OCI-LY7 (cell line): Measurements from ENCODE around the gene ZNF117. TPM values are rescaled to one million over a fixed set of nuclear protein-coding genes. Genes with fewer than 3 reads are reported as not detected.
A peak's percentile ranks its signal among the peaks of the same experiment; 100 is the strongest.
"Not testable (repeated sequence)": the region's sequence is repeated elsewhere in the genome, so short reads cannot be mapped to it uniquely, and the experiment has no call there.

Experiments
- BruUV-seq: library from RNA; stranded (reverse); fragments of 400-500 nt; replicated peaks from 2 replicates; lab custom pipeline; 2021; lab: Mats Ljungman, UMichigan
- CTCF ChIA-PET: fragments of 300-600 bp; sonication (Branson Sonifier 250); formaldehyde crosslinking; loops from one replicate; lab custom pipeline; 2022; ENCODE audit warnings: antibody characterized with exemption; ENCODE audit not compliant: unreplicated experiment; lab: Charles Lee
- POLR2A ChIA-PET: fragments of 300-600 bp; sonication (Branson Sonifier 250); formaldehyde crosslinking; loops from one replicate; lab custom pipeline; 2022; ENCODE audit warnings: antibody characterized with exemption; lab: Charles Lee
- DNase-seq: peaks from one replicate; pipeline ENCODE4 v3.0.0-alpha.2; 2015; ENCODE audit warnings: low spot score
- H2AFZ ChIP-seq: fragments of 200-600 bp; sonication (generic), shearing (Covaris generic); 2 replicates; pipeline ENCODE4 v1.6.1; 2014; ENCODE audit warnings: mild to moderate bottlenecking, antibody characterized with exemption, low read length, moderate library complexity
- H3K27ac ChIP-seq: fragments of 200-600 bp; sonication (generic); 2 replicates; pipeline ENCODE4 v1.5.1; 2014; ENCODE audit warnings: mixed run types, low read depth, mild to moderate bottlenecking, moderate library complexity, low read length, inconsistent platforms; ENCODE audit not compliant: poor library complexity, severe bottlenecking
- H3K36me3 ChIP-seq: fragments of 200-600 bp; sonication (generic); 2 replicates; pipeline ENCODE4 v1.6.1; 2014; ENCODE audit warnings: mild to moderate bottlenecking, antibody characterized with exemption, low read length, moderate library complexity, mixed read lengths; ENCODE audit not compliant: insufficient read depth
- H3K4me1 ChIP-seq: fragments of 200-600 bp; sonication (generic); 2 replicates; pipeline ENCODE4 v1.5.1; 2014; ENCODE audit warnings: mild to moderate bottlenecking, low read length; ENCODE audit not compliant: insufficient read depth, poor library complexity, severe bottlenecking
- H3K4me2 ChIP-seq: fragments of 200-600 bp; sonication (generic); 2 replicates; pipeline ENCODE4 v1.6.1; 2014; ENCODE audit warnings: mild to moderate bottlenecking, low read length
- H3K4me3 ChIP-seq: fragments of 200-600 bp; sonication (generic); 2 replicates; pipeline ENCODE4 v1.5.1; 2014; ENCODE audit warnings: mild to moderate bottlenecking, low read depth, low read length; ENCODE audit not compliant: poor library complexity, severe bottlenecking
- H3K79me2 ChIP-seq: fragments of 200-600 bp; sonication (generic); 2 replicates; pipeline ENCODE4 v1.6.1; 2016; ENCODE audit warnings: low read depth, mild to moderate bottlenecking, low read length, moderate library complexity, mixed read lengths; ENCODE audit not compliant: insufficient read depth
- H3K9me2 ChIP-seq: fragments of 200-600 bp; sonication (generic); 2 replicates; pipeline ENCODE4 v1.6.1; 2016; ENCODE audit warnings: mild to moderate bottlenecking, low read length, mixed read lengths; ENCODE audit not compliant: insufficient read depth
- H3K9me3 ChIP-seq: fragments of 200-600 bp; sonication (generic); 2 replicates; pipeline ENCODE4 v1.6.1; 2014; ENCODE audit warnings: mild to moderate bottlenecking, mixed run types, low read length, mixed read lengths
- H4K20me1 ChIP-seq: fragments of 200-600 bp; sonication (generic); 2 replicates; pipeline ENCODE4 v1.6.1; 2014; ENCODE audit warnings: mild to moderate bottlenecking, antibody characterized with exemption, low read length, moderate library complexity, mixed read lengths; ENCODE audit not compliant: insufficient read depth
- CTCF ChIP-seq: fragments of 200-600 bp; sonication (generic); conservative IDR thresholded peaks from 2 replicates; pipeline ENCODE4 v1.5.1; 2014; ENCODE audit warnings: mild to moderate bottlenecking, antibody characterized with exemption, low read length, moderate library complexity, mixed read lengths
- EZH2phosphoT487 ChIP-seq: fragments of 200-600 bp; sonication (generic); IDR thresholded peaks from 2 replicates; pipeline ENCODE4 v1.6.1; 2018; ENCODE audit warnings: low read depth, borderline replicate concordance, mild to moderate bottlenecking, mixed run types, antibody characterized with exemption, low read length, moderate library complexity, mixed read lengths
- intact Hi-C: fragments of 100-400 bp; cut with micrococcal nuclease; formaldehyde crosslinking; loops from one replicate; pipeline ENCODE4 v1.10.0; 2022; ENCODE audit not compliant: unreplicated experiment
- total RNA-seq, 2 experiments: library from RNA; depleted of rRNA in 1 of 2; stranded (reverse); fragments of >200 nt in 1 of 2; shearing (Covaris generic) in 1 of 2; gene quantifications; 2 replicates each; pipeline ENCODE4 v1.2.3, GENCODE V29; 2014 to 2022

ZNF117 gene
- total RNA-seq, 2 experiments from 2014 or later, result 19.5 to 32.8 TPM

- H3K27ac ChIP-seq, result no peak overlapping the region
- H4K20me1 ChIP-seq, result no peaks in the 10 kb centered on the region
- no peaks in the 10 kb centered on the region for H3K36me3 ChIP-seq
- no peak overlapping the region for H3K4me3 ChIP-seq
- ChIA-PET CTCF (no interaction called here), POLR2A (interaction anchor here (0.5 to 0.6 kb wide), 2 partner anchors 31 to 74 kb away, joined by 3 to 4 read pairs; no protein-coding TSS in a partner anchor)
- no peaks in the 10 kb centered on the region for H3K4me1 ChIP-seq
- intact Hi-C loops, result no loop called here
- DNase-seq, result no peak
- no peaks in the 10 kb centered on the region for H3K79me2 ChIP-seq
- no TSS peak for BruUV-seq
- no peak overlapping the region for H2AFZ ChIP-seq
- TF ChIP-seq EZH2phosphoT487, result no peak
- H3K9me3 ChIP-seq, result no peaks in the 10 kb centered on the region
- no peaks in the 10 kb centered on the region for H3K9me2 ChIP-seq
- no peak overlapping the region for H3K4me2 ChIP-seq
Measured at GRCh38 chr7:64947252-64948000, 43.4 kb downstream of the ZNF117 start.

- Histone ChIP-seq H3K9me2 (no peaks in the 10 kb centered on the region), H3K4me3 (no peak overlapping the region), H2AFZ (no peak overlapping the region), H3K4me1 (no peaks in the 10 kb centered on the region), H3K27ac (no peak overlapping the region), H3K36me3 (no peaks in the 10 kb centered on the region), H3K4me2 (no peak overlapping the region), H3K9me3 (no peaks in the 10 kb centered on the region), H3K79me2 (no peaks in the 10 kb centered on the region), H4K20me1 (no peaks in the 10 kb centered on the region)
- POLR2A ChIA-PET, result interaction anchor here (0.6 kb wide), 1 partner anchor 30 kb away, joined by 3 read pairs; no protein-coding TSS in a partner anchor
- CTCF ChIA-PET, result no interaction called here
- intact Hi-C loops, result no loop called here
- DNase-seq, result peak; percentile 60
- TF ChIP-seq EZH2phosphoT487 (no peak), CTCF (peak; percentile 67)
- no TSS peak for BruUV-seq
Measured at GRCh38 chr7:64946772-64947171, 44.1 kb downstream of the ZNF117 start.

GRCh38 chr7:64945503-64946175 lies 45.2 kb downstream of the ZNF117 start:
- no peak overlapping the region for H2AFZ ChIP-seq
- TF ChIP-seq EZH2phosphoT487 (no peak), CTCF (no peak)
- intact Hi-C loops, result no loop called here
- DNase-seq, result no peak
- no peaks in the 10 kb centered on the region for H3K4me1 ChIP-seq
- POLR2A ChIA-PET, result interaction anchor here (0.5 kb wide), 1 partner anchor 58 kb away, joined by 3 read pairs; no protein-coding TSS in a partner anchor
- no peak overlapping the region for H3K4me3 ChIP-seq
- H3K36me3 ChIP-seq, result no peaks in the 10 kb centered on the region
- no peaks in the 10 kb centered on the region for H3K9me2 ChIP-seq
- H3K27ac ChIP-seq, result no peak overlapping the region
- CTCF ChIA-PET, result interaction anchor here (0.7 kb wide), 1 partner anchor 304 kb away, joined by 3 read pairs; no protein-coding TSS in a partner anchor
- no TSS peak for BruUV-seq
- no peaks in the 10 kb centered on the region for H3K9me3 ChIP-seq
- H3K79me2 ChIP-seq, result no peaks in the 10 kb centered on the region
- H4K20me1 ChIP-seq, result no peaks in the 10 kb centered on the region
- H3K4me2 ChIP-seq, result no peak overlapping the region

GRCh38 chr7:64944667-64945502 lies 46.0 kb downstream of the ZNF117 start:
- H4K20me1 ChIP-seq, H3K4me2 ChIP-seq, CTCF ChIA-PET, DNase-seq, H2AFZ ChIP-seq, H3K36me3 ChIP-seq, H3K9me2 ChIP-seq, H3K9me3 ChIP-seq, POLR2A ChIA-PET, H3K4me3 ChIP-seq, H3K79me2 ChIP-seq, intact Hi-C loops, H3K4me1 ChIP-seq, H3K27ac ChIP-seq, BruUV-seq: not testable (repeated sequence)
